RWPE2 (cell line): ENCODE results near the gene IGF2.

ENCODE experiments used
- ATAC-seq: fragments of 200-7000 bp; cut with Tn5 transposase; 3 replicates; pipeline ENCODE4 v1.9.1; 2021; ENCODE audit warnings: low read depth
- DNase-seq: peaks from one replicate; pipeline ENCODE4 v3.0.0-alpha.2; 2020; ENCODE audit warnings: low spot score
- H3K27ac ChIP-seq: fragments of 450-650 bp; 2 replicates; pipeline ENCODE4 v1.5.1; 2017; ENCODE audit warnings: mild to moderate bottlenecking; ENCODE audit not compliant: poor library complexity, severe bottlenecking
- H3K27me3 ChIP-seq: fragments of 250-450 bp; sonication (Bioruptor Pico); 2 replicates; pipeline ENCODE4 v1.5.1; 2021; ENCODE audit warnings: mild to moderate bottlenecking, moderate library complexity; ENCODE audit not compliant: insufficient read depth, poor library complexity, severe bottlenecking
- H3K36me3 ChIP-seq: fragments of 250-450 bp; sonication (Bioruptor Pico); 2 replicates; pipeline ENCODE4 v1.5.1; 2020; ENCODE audit warnings: low read depth, mild to moderate bottlenecking, moderate library complexity
- H3K4me1 ChIP-seq: fragments of 250-450 bp; sonication (Bioruptor Pico); 2 replicates; pipeline ENCODE4 v1.5.1; 2021; ENCODE audit warnings: mild to moderate bottlenecking, moderate library complexity; ENCODE audit not compliant: insufficient read depth, poor library complexity, severe bottlenecking
- H3K4me3 ChIP-seq: fragments of 250-450 bp; sonication (Bioruptor Pico); 2 replicates; pipeline ENCODE4 v1.5.1; 2021; ENCODE audit warnings: mild to moderate bottlenecking, moderate library complexity; ENCODE audit not compliant: severe bottlenecking
- H3K9me3 ChIP-seq: fragments of 250-450 bp; sonication (Bioruptor Pico); 2 replicates; pipeline ENCODE4 v1.5.1; 2021; ENCODE audit warnings: mild to moderate bottlenecking, moderate library complexity; ENCODE audit not compliant: severe bottlenecking
- TF ChIP-seq, protein P1 (sequence below): fragments of 450-650 bp; IDR thresholded peaks from one replicate; pipeline ENCODE4 v1.5.1; 2017; ENCODE audit warnings: mild to moderate bottlenecking, moderate library complexity; ENCODE audit not compliant: poor library complexity, severe bottlenecking

Gene IGF2

DNA sequence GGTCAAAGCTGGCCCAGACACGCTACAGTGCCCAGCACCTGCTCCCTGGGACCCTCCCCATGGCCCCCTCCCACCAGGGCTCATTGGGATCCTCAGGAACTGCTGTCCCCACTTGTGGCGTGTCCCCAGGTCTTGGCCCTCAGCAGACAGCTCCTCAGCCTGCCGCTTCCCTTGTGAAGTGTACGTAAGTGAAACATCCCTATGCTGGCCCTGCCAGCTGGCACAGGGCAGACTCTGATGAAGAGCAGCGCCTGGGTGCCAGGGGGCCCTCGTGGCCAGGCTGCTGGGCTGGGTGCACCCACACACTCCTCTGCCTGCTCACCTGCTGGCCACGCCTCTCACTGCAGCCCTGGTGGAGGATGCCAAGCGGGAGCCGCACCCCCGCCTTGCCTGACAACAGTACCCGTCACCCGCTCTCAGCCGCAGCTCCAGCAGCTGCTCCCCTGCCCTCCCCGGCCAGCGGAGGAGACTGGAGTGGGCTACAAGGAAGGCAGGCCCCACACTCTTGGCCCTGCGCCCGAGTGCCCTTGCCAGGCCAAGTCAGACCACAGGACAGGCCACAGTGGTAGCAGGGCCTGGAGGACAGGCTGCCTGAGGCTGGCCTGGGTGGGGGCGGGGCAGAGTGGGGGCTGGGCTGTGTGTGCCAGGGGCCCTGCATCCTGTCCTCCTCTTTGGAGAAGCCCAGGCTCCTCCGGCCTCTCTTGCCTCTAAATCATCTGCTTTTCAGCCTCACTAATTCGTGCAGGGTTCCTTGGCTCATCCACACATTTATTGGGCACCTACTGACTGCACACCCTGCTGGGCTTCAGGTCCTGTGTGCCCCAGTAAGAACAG lies 39.5 kb downstream of the IGF2 start:
- H3K27me3 ChIP-seq: no peaks in the 10 kb centered on the region
- DNase-seq (peak; percentile 85), ATAC-seq (peak; percentile 95)
- no peaks in the 10 kb centered on the region for H3K9me3 ChIP-seq
- TF ChIP-seq, protein P1, sequence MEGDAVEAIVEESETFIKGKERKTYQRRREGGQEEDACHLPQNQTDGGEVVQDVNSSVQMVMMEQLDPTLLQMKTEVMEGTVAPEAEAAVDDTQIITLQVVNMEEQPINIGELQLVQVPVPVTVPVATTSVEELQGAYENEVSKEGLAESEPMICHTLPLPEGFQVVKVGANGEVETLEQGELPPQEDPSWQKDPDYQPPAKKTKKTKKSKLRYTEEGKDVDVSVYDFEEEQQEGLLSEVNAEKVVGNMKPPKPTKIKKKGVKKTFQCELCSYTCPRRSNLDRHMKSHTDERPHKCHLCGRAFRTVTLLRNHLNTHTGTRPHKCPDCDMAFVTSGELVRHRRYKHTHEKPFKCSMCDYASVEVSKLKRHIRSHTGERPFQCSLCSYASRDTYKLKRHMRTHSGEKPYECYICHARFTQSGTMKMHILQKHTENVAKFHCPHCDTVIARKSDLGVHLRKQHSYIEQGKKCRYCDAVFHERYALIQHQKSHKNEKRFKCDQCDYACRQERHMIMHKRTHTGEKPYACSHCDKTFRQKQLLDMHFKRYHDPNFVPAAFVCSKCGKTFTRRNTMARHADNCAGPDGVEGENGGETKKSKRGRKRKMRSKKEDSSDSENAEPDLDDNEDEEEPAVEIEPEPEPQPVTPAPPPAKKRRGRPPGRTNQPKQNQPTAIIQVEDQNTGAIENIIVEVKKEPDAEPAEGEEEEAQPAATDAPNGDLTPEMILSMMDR: no peak
- H3K36me3 ChIP-seq: no peaks in the 10 kb centered on the region
- peaks cover 16% of the 10 kb centered on the region for H3K4me1 ChIP-seq
- no peak overlapping the region for H3K27ac ChIP-seq
- no peak overlapping the region for H3K4me3 ChIP-seq

DNA sequence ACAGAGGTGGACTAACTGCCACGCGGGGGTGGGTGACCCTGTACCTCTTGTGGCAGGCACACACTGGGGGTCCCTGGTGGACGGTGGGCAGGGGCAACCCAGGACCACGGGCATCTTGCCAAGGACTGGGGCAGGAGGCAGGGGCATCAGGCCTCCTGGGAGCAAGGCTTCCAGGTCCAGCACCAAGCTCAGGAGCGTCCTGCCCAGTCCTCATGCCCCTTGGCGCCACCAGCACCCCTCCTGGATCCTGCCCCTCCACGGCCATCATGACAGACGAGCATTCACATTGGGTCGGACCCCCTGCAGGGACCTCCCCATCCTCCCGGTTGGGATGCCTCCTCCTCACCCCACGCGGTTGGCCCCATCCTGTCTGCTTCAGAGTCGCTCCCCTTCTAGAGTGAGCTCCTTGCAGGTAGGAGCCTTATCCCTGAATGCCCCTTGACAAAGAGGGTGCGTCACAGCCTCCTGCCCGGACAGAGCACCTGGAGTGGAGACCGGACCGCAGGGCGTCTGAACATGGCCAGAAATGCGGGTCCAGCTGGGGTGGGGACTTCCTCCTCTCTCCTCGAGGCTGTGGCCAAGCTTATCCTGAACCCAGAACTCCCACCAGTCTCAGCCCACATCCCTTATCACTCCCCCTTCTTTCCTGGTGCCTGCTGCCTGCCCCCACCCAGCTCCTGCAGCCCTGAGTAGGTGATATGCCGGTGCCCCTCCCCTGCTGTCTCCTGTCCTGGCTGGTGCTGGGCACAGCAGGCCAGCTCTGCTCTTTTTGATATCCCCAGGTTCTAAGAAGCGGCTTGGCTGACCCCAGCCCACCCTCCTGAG lies 40.3 kb downstream of the IGF2 start:
- H3K4me3 ChIP-seq: no peak overlapping the region
- TF ChIP-seq, protein P1: no peak
- ATAC-seq: no peak
- peak; percentile 67 for DNase-seq
- no peaks in the 10 kb centered on the region for H3K27me3 ChIP-seq
- H3K27ac ChIP-seq: no peak overlapping the region
- no peaks in the 10 kb centered on the region for H3K36me3 ChIP-seq
- peaks cover 16% of the 10 kb centered on the region for H3K4me1 ChIP-seq
- no peaks in the 10 kb centered on the region for H3K9me3 ChIP-seq

DNA sequence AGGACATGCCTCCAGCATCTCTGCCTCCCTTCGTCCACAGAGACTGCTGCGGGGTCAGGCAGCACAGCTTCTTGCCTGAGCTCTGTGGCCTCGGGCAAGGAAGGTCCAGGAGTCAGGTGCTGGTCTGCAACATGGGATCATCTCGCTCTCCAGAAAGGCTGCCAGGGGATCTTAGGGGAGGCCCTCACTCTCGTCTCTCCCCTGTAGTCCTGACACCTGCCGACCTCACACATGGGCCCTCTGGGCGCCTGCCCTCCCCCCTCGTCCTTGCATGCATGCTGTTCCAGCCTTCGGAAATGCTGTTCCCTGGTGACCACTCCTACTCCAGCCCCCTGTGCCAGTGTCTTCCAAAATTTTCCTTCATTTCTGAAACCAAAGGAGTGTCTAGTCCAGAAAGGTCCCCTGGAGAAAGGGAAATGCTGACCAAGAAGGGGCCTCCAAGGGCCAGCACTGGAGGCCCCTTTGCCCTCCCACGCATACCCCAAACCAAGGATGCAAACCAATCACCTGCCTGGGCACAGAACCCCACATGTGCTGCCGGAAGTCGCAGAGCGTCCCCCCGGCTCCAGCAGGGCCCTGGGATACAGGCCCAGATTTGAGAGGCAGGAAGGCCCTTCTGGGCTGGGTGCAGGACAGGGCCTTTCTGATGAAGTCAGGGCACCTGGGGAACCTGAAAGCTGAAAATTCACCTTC lies 41.0 kb downstream of the IGF2 start:
- Histone ChIP-seq H3K27ac (no peak overlapping the region), H3K4me3 (no peak overlapping the region), H3K27me3 (no peaks in the 10 kb centered on the region), H3K4me1 (peaks cover 18% of the 10 kb centered on the region), H3K36me3 (no peaks in the 10 kb centered on the region), H3K9me3 (no peaks in the 10 kb centered on the region)
- TF ChIP-seq, protein P1: no peak
- peak; percentile 29 for DNase-seq
- ATAC-seq: no peak

DNA sequence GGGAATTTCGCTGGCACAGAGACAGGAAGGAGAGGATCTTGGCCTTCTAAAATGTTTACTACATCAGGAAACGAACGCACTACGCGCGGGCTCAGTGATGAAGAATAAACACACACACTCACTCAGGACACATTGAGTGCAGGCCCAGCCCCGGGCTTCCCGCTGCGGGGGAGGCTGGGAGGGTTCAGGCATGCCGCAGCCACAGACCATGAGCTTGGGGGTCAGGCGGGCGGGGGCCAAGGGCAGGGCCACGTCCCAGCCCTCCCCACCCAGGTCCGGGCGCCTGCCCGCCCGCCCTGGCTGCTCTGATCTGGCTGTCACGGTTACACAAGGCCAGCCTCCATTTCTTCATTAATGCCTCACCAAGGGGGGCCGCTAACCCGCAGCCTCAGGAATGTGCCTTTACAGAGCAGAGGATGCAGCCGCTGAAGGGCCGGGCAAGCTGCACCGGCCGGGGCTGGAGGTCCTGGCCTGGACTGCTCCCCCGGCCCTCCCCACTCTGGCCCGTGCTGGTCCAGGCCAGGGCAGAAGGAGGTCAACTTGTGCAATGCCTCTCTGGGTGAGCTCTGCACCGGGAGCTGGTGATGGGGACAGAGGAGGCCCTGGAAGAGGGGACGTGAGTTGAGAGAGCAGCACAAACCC lies 41.7 kb downstream of the IGF2 start:
- Histone ChIP-seq H3K27me3 (no peaks in the 10 kb centered on the region), H3K4me1 (peaks cover 23% of the 10 kb centered on the region), H3K9me3 (no peaks in the 10 kb centered on the region), H3K4me3 (no peak overlapping the region), H3K36me3 (no peaks in the 10 kb centered on the region), H3K27ac (no peak overlapping the region)
- peak; percentile 51 for DNase-seq
- ATAC-seq: no peak
- TF ChIP-seq, protein P1: no peak
